ENCODE measurements around the gene ZIK1. TPM values are rescaled to one million over a fixed set of nuclear protein-coding genes. Genes with fewer than 3 reads are reported as not detected.
A peak's percentile ranks its signal among the peaks of the same experiment; 100 is the strongest.

ZIK1 gene
- total and polyA plus RNA-seq, 9 of the 15 experiments (the other 6 are each of a cell fraction or from before 2014, with no cell fraction given) = 0.03 to 0.42 (median 0.15) TPM; not detected in 1

DNA sequence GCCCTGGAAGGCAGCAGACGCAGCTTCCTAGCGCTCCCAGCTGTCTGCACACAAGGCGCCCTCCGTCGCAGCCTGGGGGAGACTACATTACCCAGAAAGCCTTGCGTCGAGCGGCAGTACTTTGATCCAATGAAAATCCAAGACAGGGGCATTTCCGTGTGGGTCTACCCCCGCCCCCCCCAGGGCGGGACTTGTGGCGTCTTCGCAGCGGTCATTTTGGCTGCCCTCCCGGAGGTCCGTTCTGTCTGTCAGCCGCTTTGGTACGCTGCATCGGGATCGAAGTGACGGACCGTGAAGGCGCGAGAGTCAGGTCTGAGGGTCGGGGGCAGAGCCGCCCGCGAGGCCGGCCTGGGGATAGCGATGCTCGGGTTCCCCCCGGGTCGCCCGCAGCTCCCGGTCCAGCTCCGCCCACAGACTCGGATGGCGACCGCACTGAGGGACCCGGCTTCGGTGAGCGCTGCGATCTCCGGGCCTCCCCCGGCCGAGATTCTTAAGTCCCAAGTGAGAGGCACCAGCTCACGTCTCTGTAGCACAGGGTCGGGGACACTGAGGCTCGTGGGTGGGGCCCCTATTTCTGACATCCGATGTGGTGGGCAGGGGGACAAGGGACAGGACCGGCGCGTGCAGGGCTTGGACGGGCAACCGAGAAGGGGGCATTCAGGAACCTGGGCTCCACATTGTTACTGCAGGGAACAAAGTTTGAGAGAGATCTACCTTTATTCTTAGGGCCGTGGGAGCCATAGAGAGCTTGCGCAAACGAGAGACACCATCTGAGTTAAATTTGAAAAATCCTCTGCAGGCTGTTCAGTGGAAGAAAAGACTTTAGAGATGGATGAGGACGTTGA is 49.3 kb downstream of the ZIK1 start, which contains the start of gene ZNF211 (continued):
- TF ChIP-seq MXI1 (IDR thresholded peaks at IDR 0.05; ENCODE audit: low read depth, low read length) = 0 out of 2 replicates have a peak, but pooled peaks have one; percentile 19
- TF ChIP-seq MBD2 (IDR thresholded peaks at IDR 0.05; ENCODE audit: borderline replicate concordance, low read depth) = peak; percentile 94
- no peak for TF ChIP-seq ZZZ3 (IDR thresholded peaks at IDR 0.05)
- TF ChIP-seq HDAC3 (IDR thresholded peaks at IDR 0.05; ENCODE audit: borderline replicate concordance, partially characterized antibody) = no peak
- TF ChIP-seq STAT5A (IDR thresholded peaks at IDR 0.05; ENCODE audit: borderline replicate concordance, low read length) = no peak
- TF ChIP-seq, protein P1, sequence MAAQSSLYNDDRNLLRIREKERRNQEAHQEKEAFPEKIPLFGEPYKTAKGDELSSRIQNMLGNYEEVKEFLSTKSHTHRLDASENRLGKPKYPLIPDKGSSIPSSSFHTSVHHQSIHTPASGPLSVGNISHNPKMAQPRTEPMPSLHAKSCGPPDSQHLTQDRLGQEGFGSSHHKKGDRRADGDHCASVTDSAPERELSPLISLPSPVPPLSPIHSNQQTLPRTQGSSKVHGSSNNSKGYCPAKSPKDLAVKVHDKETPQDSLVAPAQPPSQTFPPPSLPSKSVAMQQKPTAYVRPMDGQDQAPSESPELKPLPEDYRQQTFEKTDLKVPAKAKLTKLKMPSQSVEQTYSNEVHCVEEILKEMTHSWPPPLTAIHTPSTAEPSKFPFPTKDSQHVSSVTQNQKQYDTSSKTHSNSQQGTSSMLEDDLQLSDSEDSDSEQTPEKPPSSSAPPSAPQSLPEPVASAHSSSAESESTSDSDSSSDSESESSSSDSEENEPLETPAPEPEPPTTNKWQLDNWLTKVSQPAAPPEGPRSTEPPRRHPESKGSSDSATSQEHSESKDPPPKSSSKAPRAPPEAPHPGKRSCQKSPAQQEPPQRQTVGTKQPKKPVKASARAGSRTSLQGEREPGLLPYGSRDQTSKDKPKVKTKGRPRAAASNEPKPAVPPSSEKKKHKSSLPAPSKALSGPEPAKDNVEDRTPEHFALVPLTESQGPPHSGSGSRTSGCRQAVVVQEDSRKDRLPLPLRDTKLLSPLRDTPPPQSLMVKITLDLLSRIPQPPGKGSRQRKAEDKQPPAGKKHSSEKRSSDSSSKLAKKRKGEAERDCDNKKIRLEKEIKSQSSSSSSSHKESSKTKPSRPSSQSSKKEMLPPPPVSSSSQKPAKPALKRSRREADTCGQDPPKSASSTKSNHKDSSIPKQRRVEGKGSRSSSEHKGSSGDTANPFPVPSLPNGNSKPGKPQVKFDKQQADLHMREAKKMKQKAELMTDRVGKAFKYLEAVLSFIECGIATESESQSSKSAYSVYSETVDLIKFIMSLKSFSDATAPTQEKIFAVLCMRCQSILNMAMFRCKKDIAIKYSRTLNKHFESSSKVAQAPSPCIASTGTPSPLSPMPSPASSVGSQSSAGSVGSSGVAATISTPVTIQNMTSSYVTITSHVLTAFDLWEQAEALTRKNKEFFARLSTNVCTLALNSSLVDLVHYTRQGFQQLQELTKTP (IDR thresholded peaks at IDR 0.05; ENCODE audit: low read depth in 1 of 2, partially characterized antibody in 2 of 2) = peak in 1 of 2 experiments; percentile 91
- no peak for TF ChIP-seq ZNF133 (CRISPR knock-in tag; IDR thresholded peaks at IDR 0.05)
- peak; percentile 90; the same call in 1 of the 2 replicates for TF ChIP-seq PREB (CRISPR knock-in tag; IDR thresholded peaks at IDR 0.05)
- 0 out of 6 replicates have a peak, but pooled peaks of 1 of the 3 experiments have one; percentile 18 for TF ChIP-seq CTCF (IDR thresholded peaks at IDR 0.05 in 2 of 3, conservative IDR thresholded peaks at IDR 0.05 in 1 of 3; ENCODE audit: insufficient read depth in 2 of 3, low read depth in 1 of 3, low read length in 3 of 3)
- no peak for TF ChIP-seq RBM34 (IDR thresholded peaks at IDR 0.05; ENCODE audit: borderline replicate concordance, insufficient read depth, low read length)
- TF ChIP-seq MIER1 (IDR thresholded peaks at IDR 0.05; ENCODE audit: low read depth) = no peak
- no peak for TF ChIP-seq ZC3H8 (IDR thresholded peaks at IDR 0.05)
- TF ChIP-seq SP2 (IDR thresholded peaks at IDR 0.05; ENCODE audit: extremely low read depth, low read depth, low read length, poor library complexity, severe bottlenecking) = peak; percentile 74
- TF ChIP-seq GABPA (tag; conservative IDR thresholded peaks at IDR 0.05; ENCODE audit: low read depth) = peak; percentile 94
- TF ChIP-seq NFYB (IDR thresholded peaks at IDR 0.05; ENCODE audit: extremely low read depth, insufficient read length) = peak; percentile 70
- TF ChIP-seq NRF1 (conservative IDR thresholded peaks at IDR 0.05 in 1 of 2, IDR thresholded peaks at IDR 0.05 in 1 of 2) = peak; percentile 35 to 36; a peak in 1 of 4 replicates
- no peak for TF ChIP-seq ZNF511 (CRISPR knock-in tag; IDR thresholded peaks at IDR 0.05)
- TF ChIP-seq, protein P2, sequence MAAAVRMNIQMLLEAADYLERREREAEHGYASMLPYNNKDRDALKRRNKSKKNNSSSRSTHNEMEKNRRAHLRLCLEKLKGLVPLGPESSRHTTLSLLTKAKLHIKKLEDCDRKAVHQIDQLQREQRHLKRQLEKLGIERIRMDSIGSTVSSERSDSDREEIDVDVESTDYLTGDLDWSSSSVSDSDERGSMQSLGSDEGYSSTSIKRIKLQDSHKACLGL (CRISPR knock-in tag; IDR thresholded peaks at IDR 0.05; ENCODE audit: borderline replicate concordance, poor library complexity, severe bottlenecking) = no peak

Data from K562 (cell line).